ENCODE data around the gene MMP25. TPM values are rescaled to one million over a fixed set of nuclear protein-coding genes. Genes with fewer than 3 reads are reported as not detected.
A peak's percentile ranks its signal among the peaks of the same experiment; 100 is the strongest.

MMP25 gene
- total and polyA plus RNA-seq, 9 of the 15 experiments (the other 6 are each of a cell fraction or from before 2014, with no cell fraction given), result 0.03 to 0.04 TPM; not detected in 7

- no peak for TF ChIP-seq RNF219 (CRISPR knock-in tag; IDR thresholded peaks at IDR 0.05)
- TF ChIP-seq NRF1 (conservative IDR thresholded peaks at IDR 0.05 in 1 of 2, IDR thresholded peaks at IDR 0.05 in 1 of 2), result peak in 1 of 2 experiments; percentile 22; a peak in 1 of 4 replicates
- TF ChIP-seq HOMEZ (CRISPR knock-in tag; IDR thresholded peaks at IDR 0.05), result no peak
- TF ChIP-seq GABPA (tag; conservative IDR thresholded peaks at IDR 0.05; ENCODE audit: low read depth), result no peak
- TF ChIP-seq ZNF507 (tag; conservative IDR thresholded peaks at IDR 0.05), result no peak
- TF ChIP-seq GTF2A2 (tag; IDR thresholded peaks at IDR 0.05), result no peak
- TF ChIP-seq CTBP1 (IDR thresholded peaks at IDR 0.05; ENCODE audit: borderline replicate concordance), result peak; percentile 58; the same call in 1 of the 2 replicates
- TF ChIP-seq MGA (IDR thresholded peaks at IDR 0.05), result peak; percentile 40; the same call in 1 of the 2 replicates
- no peak for TF ChIP-seq TOE1 (IDR thresholded peaks at IDR 0.05; ENCODE audit: borderline replicate concordance)
- TF ChIP-seq TOE1 (CRISPR knock-in tag; IDR thresholded peaks at IDR 0.05; ENCODE audit: borderline replicate concordance, low read depth), result no peak
- no peak for TF ChIP-seq TEAD1 (CRISPR knock-in tag; IDR thresholded peaks at IDR 0.05)
Observed at GRCh38 chr16:3015865-3016521, 30.4 kb upstream of the MMP25 start (continued).

All from K562 (cell line).